ENCODE data around the gene ASGR2.

Gene ASGR2

DNA sequence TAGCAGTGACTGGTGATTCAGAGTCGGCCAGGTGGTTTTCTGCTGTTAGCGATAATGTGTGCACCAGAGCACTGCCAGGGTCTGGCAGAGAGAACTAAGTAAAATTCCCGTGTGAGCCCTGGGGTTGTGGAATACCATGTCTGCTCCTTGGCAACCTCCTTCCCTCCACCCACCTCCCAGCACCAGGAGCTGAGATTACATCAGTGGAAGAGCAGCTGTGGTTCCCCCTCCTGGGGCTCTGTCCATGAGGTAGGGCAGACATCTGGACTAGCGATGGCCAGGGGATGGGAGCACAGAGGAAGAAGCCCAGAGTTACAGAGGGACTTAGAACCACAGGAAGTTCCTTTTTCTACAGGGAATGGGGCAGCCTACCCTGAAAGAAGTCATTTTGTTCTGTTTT, 50.4 kb downstream of the ASGR2 start:
- Histone ChIP-seq H3K9me2 (replicated peaks; ENCODE audit: insufficient read depth, low read length) (no peaks in the 10 kb centered on the region), H3K4me1 (ENCODE audit: low read length) (no peaks in the 10 kb centered on the region), H3K27me3 (replicated peaks; ENCODE audit: insufficient read depth, low read length) (peaks cover 73% of the 10 kb centered on the region), H3K9ac (ENCODE audit: low read length) (no peak overlapping the region), H3K4me3 (ENCODE audit: low read length) (no peak overlapping the region), H3K27ac (ENCODE audit: low read length) (no peak overlapping the region), H2AFZ (ENCODE audit: low read length) (no peak overlapping the region), H3K4me2 (ENCODE audit: low read depth, low read length) (no peak overlapping the region), H3K79me2 (ENCODE audit: low read length) (no peaks in the 10 kb centered on the region), H3K9me3 (replicated peaks; ENCODE audit: insufficient read depth, low read length) (no peaks in the 10 kb centered on the region), H4K20me1 (ENCODE audit: insufficient read depth, low read length) (no peaks in the 10 kb centered on the region), H3K36me3 (replicated peaks; ENCODE audit: insufficient read depth, low read length) (no peaks in the 10 kb centered on the region), H3F3A (ENCODE audit: insufficient read depth, low read length) (no peaks in the 10 kb centered on the region)
- TF ChIP-seq EZH2 (optimal IDR thresholded peaks at IDR 0.05; ENCODE audit: low read depth, low read length) = no peak
- no peak for TF ChIP-seq EZH2phosphoT487 (IDR thresholded peaks at IDR 0.05; ENCODE audit: low read length)
- TF ChIP-seq, protein P1, sequence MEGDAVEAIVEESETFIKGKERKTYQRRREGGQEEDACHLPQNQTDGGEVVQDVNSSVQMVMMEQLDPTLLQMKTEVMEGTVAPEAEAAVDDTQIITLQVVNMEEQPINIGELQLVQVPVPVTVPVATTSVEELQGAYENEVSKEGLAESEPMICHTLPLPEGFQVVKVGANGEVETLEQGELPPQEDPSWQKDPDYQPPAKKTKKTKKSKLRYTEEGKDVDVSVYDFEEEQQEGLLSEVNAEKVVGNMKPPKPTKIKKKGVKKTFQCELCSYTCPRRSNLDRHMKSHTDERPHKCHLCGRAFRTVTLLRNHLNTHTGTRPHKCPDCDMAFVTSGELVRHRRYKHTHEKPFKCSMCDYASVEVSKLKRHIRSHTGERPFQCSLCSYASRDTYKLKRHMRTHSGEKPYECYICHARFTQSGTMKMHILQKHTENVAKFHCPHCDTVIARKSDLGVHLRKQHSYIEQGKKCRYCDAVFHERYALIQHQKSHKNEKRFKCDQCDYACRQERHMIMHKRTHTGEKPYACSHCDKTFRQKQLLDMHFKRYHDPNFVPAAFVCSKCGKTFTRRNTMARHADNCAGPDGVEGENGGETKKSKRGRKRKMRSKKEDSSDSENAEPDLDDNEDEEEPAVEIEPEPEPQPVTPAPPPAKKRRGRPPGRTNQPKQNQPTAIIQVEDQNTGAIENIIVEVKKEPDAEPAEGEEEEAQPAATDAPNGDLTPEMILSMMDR (IDR thresholded peaks at IDR 0.05; ENCODE audit: low read length) = no peak
- DNase-seq = no peak

- TF ChIP-seq EZH2phosphoT487 (IDR thresholded peaks at IDR 0.05; ENCODE audit: low read length) (no peak), EZH2 (optimal IDR thresholded peaks at IDR 0.05; ENCODE audit: low read depth, low read length) (no peak)
- H3K79me2 ChIP-seq (ENCODE audit: low read length) = no peaks in the 10 kb centered on the region
- H3K4me3 ChIP-seq (ENCODE audit: low read length) = no peak overlapping the region
- H3K4me1 ChIP-seq (ENCODE audit: low read length) = no peaks in the 10 kb centered on the region
- H3K36me3 ChIP-seq (replicated peaks; ENCODE audit: insufficient read depth, low read length) = no peaks in the 10 kb centered on the region
- no peaks in the 10 kb centered on the region for H3K9me3 ChIP-seq (replicated peaks; ENCODE audit: insufficient read depth, low read length)
- no peaks in the 10 kb centered on the region for H3F3A ChIP-seq (ENCODE audit: insufficient read depth, low read length)
- H4K20me1 ChIP-seq (ENCODE audit: insufficient read depth, low read length) = no peaks in the 10 kb centered on the region
- DNase-seq = no peak
- no peak overlapping the region for H2AFZ ChIP-seq (ENCODE audit: low read length)
- H3K4me2 ChIP-seq (ENCODE audit: low read depth, low read length) = no peak overlapping the region
- no peak overlapping the region for H3K27ac ChIP-seq (ENCODE audit: low read length)
- no peak overlapping the region for H3K9ac ChIP-seq (ENCODE audit: low read length)
- H3K9me2 ChIP-seq (replicated peaks; ENCODE audit: insufficient read depth, low read length) = no peaks in the 10 kb centered on the region
- peaks cover 75% of the 10 kb centered on the region for H3K27me3 ChIP-seq (replicated peaks; ENCODE audit: insufficient read depth, low read length)
These were observed 51.0 kb downstream of the ASGR2 start for GRCh38 chr17:7063518-7064094.

- peak; percentile 5 for DNase-seq
- Histone ChIP-seq H4K20me1 (ENCODE audit: insufficient read depth, low read length) (no peaks in the 10 kb centered on the region), H3K9me3 (replicated peaks; ENCODE audit: insufficient read depth, low read length) (no peaks in the 10 kb centered on the region), H3K9ac (ENCODE audit: low read length) (no peak overlapping the region), H3K4me2 (ENCODE audit: low read depth, low read length) (no peak overlapping the region), H3K4me1 (ENCODE audit: low read length) (no peaks in the 10 kb centered on the region), H2AFZ (ENCODE audit: low read length) (no peak overlapping the region), H3F3A (ENCODE audit: insufficient read depth, low read length) (no peaks in the 10 kb centered on the region), H3K36me3 (replicated peaks; ENCODE audit: insufficient read depth, low read length) (no peaks in the 10 kb centered on the region), H3K79me2 (ENCODE audit: low read length) (no peaks in the 10 kb centered on the region), H3K27ac (ENCODE audit: low read length) (no peak overlapping the region), H3K27me3 (replicated peaks; ENCODE audit: insufficient read depth, low read length) (peaks cover 86% of the 10 kb centered on the region), H3K9me2 (replicated peaks; ENCODE audit: insufficient read depth, low read length) (no peaks in the 10 kb centered on the region), H3K4me3 (ENCODE audit: low read length) (no peak overlapping the region)
- TF ChIP-seq, protein P1 (IDR thresholded peaks at IDR 0.05; ENCODE audit: low read length) = no peak
- TF ChIP-seq EZH2phosphoT487 (IDR thresholded peaks at IDR 0.05; ENCODE audit: low read length) (no peak), EZH2 (optimal IDR thresholded peaks at IDR 0.05; ENCODE audit: low read depth, low read length) (no peak)
These were observed 54.3 kb downstream of the ASGR2 start for GRCh38 chr17:7060165-7060891.

Data from MM.1S (cell line).